Measurements from ENCODE around the gene CMTM1. TPM values are rescaled to one million over a fixed set of nuclear protein-coding genes. Genes with fewer than 3 reads are reported as not detected.

Gene CMTM1
- total RNA-seq, 1 donor from 2014 or later, result 8.8 TPM

DNA sequence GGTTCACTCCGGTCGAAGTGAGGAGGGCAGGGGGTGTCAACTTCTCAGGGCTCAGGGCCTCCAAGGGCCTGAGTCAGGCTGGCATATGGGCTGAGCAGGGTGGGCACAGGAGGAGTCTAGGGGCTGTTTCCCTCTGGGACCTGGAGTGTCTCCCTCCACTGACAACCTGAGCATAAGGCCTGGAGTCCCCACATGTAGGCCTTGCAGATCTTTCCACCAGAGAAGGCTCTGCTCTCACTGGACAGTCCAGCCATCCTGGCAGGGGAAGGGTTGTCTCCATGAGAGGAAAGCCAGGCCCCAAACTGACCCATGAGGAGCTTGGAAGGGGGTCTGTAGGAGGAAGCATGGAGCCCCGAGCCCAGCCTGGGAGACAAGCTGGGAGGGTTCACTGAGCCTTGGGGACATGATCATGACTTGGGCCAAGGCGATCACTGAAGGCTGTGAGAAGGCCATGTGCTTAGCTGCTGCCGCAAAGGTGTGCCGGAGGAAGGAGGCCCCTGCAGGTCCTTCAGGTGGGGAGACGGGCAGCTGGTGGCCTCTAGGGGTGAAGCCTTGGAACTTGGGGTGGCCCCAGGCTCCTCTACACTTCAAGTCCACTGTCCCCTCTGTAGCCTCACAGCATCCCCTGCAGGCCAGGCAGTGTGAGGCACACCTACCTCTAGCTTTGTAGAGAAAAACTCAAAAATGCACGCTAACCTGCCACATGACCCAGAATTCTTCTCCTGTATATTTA, 22.9 kb downstream of the CMTM1 start:
- no peak overlapping the region for H3K4me3 Mint-ChIP-seq (ENCODE audit: low read depth)
- no peak for DNase-seq (ENCODE audit: low spot score, unreplicated experiment)
- TF ChIP-seq, protein P1, sequence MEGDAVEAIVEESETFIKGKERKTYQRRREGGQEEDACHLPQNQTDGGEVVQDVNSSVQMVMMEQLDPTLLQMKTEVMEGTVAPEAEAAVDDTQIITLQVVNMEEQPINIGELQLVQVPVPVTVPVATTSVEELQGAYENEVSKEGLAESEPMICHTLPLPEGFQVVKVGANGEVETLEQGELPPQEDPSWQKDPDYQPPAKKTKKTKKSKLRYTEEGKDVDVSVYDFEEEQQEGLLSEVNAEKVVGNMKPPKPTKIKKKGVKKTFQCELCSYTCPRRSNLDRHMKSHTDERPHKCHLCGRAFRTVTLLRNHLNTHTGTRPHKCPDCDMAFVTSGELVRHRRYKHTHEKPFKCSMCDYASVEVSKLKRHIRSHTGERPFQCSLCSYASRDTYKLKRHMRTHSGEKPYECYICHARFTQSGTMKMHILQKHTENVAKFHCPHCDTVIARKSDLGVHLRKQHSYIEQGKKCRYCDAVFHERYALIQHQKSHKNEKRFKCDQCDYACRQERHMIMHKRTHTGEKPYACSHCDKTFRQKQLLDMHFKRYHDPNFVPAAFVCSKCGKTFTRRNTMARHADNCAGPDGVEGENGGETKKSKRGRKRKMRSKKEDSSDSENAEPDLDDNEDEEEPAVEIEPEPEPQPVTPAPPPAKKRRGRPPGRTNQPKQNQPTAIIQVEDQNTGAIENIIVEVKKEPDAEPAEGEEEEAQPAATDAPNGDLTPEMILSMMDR (IDR thresholded peaks at IDR 0.05; ENCODE audit: unreplicated experiment), result peak; percentile 41
- no peaks in the 10 kb centered on the region for H3K9me3 Mint-ChIP-seq (ENCODE audit: low read depth)
- H3K27me3 Mint-ChIP-seq, result no peaks in the 10 kb centered on the region
- H3K27ac Mint-ChIP-seq, result no peak overlapping the region
- H3K36me3 Mint-ChIP-seq (ENCODE audit: insufficient read depth), result no peaks in the 10 kb centered on the region
- no peaks in the 10 kb centered on the region for H3K4me1 Mint-ChIP-seq (ENCODE audit: low read depth)

GRCh38 chr16:66590322-66590721, 24.1 kb downstream of the CMTM1 start:
- Mint-ChIP-seq H3K27me3 (no peaks in the 10 kb centered on the region), H3K4me1 (ENCODE audit: low read depth) (no peaks in the 10 kb centered on the region), H3K4me3 (ENCODE audit: low read depth) (no peak overlapping the region), H3K27ac (no peak overlapping the region), H3K9me3 (ENCODE audit: low read depth) (no peaks in the 10 kb centered on the region), H3K36me3 (ENCODE audit: insufficient read depth) (no peaks in the 10 kb centered on the region)
- DNase-seq (ENCODE audit: low spot score, unreplicated experiment), result no peak
- TF ChIP-seq, protein P1 (IDR thresholded peaks at IDR 0.05; ENCODE audit: unreplicated experiment), result no peak

DNA sequence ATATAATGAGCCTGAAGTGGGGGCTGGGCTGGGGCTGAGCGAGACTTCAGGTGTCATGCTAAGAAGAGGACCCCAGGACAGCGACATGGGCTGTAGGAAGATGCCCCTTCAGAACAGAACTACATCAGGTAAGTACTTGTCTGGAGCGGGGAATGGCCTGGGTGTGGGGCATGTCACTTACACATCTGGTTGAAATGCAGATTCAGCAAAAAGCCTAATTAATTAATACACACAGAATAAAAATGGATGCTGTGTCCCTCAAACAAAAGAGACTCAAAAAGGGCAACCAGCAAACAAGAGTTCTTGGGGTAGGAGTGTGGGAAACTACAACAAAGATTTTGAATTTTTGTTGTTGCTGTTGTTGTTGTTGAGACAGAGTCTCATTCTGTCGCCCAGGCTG, 24.8 kb downstream of the CMTM1 start:
- no peak overlapping the region for H3K27ac Mint-ChIP-seq
- H3K4me1 Mint-ChIP-seq (ENCODE audit: low read depth), result no peaks in the 10 kb centered on the region
- H3K4me3 Mint-ChIP-seq (ENCODE audit: low read depth), result no peak overlapping the region
- no peaks in the 10 kb centered on the region for H3K27me3 Mint-ChIP-seq
- no peak for DNase-seq (ENCODE audit: low spot score, unreplicated experiment)
- H3K36me3 Mint-ChIP-seq (ENCODE audit: insufficient read depth), result no peaks in the 10 kb centered on the region
- TF ChIP-seq, protein P1 (IDR thresholded peaks at IDR 0.05; ENCODE audit: unreplicated experiment), result no peak
- no peaks in the 10 kb centered on the region for H3K9me3 Mint-ChIP-seq (ENCODE audit: low read depth)

GRCh38 chr16:66592241-66592640, 26.0 kb downstream of the CMTM1 start:
- no peak overlapping the region for H3K4me3 Mint-ChIP-seq (ENCODE audit: low read depth)
- no peak overlapping the region for H3K27ac Mint-ChIP-seq
- H3K4me1 Mint-ChIP-seq (ENCODE audit: low read depth), result no peaks in the 10 kb centered on the region
- no peaks in the 10 kb centered on the region for H3K36me3 Mint-ChIP-seq (ENCODE audit: insufficient read depth)
- H3K9me3 Mint-ChIP-seq (ENCODE audit: low read depth), result no peaks in the 10 kb centered on the region
- no peaks in the 10 kb centered on the region for H3K27me3 Mint-ChIP-seq
- TF ChIP-seq, protein P1 (IDR thresholded peaks at IDR 0.05; ENCODE audit: unreplicated experiment), result no peak
- DNase-seq (ENCODE audit: low spot score, unreplicated experiment), result no peak

DNA sequence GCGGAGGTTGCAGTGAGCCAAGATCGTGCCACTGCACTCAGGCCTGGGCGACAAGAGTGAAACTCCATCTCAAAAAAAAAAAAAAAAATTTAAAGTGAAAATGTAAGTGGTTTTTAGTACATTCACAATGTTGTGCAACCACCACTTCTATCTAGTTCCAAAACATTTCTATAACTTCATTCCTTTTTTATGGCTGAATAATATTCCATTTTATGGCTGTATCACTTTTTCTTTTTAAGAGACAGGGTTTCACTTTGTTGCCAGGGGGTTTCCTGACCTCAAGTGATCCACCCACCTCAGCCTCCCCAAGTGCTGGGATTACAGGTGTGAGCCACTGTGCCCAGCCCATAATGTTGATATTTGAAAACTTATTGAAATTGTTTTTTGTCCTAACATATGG, 26.6 kb downstream of the CMTM1 start:
- Mint-ChIP-seq H3K9me3 (ENCODE audit: low read depth) (no peaks in the 10 kb centered on the region), H3K4me3 (ENCODE audit: low read depth) (no peak overlapping the region), H3K27ac (no peak overlapping the region), H3K36me3 (ENCODE audit: insufficient read depth) (no peaks in the 10 kb centered on the region), H3K4me1 (ENCODE audit: low read depth) (no peaks in the 10 kb centered on the region), H3K27me3 (no peaks in the 10 kb centered on the region)
- TF ChIP-seq, protein P1 (IDR thresholded peaks at IDR 0.05; ENCODE audit: unreplicated experiment), result no peak
- DNase-seq (ENCODE audit: low spot score, unreplicated experiment), result no peak
